Neural cell (in vitro differentiated cells): ENCODE results near the gene TGFBR2.

Experiments used
- CTCF ChIP-seq: fragments of 450-650 bp; IDR thresholded peaks from 2 replicates; pipeline ENCODE4 v1.5.1; 2014; ENCODE audit warnings: antibody characterized with exemption, mild to moderate bottlenecking, moderate library complexity; ENCODE audit not compliant: poor library complexity, severe bottlenecking
- EP300 ChIP-seq: fragments of 450-650 bp; conservative IDR thresholded peaks from 2 replicates; pipeline ENCODE4 v1.6.1; 2014; ENCODE audit warnings: antibody characterized with exemption, mild to moderate bottlenecking, moderate library complexity; ENCODE audit not compliant: poor library complexity, severe bottlenecking
- EZH2 ChIP-seq: fragments of 200-600, 300-800 bp; shearing (Covaris generic), sonication (generic); IDR thresholded peaks from 2 replicates; pipeline ENCODE4 v1.6.1; 2014; ENCODE audit warnings: antibody characterized with exemption, low read length, borderline replicate concordance, mild to moderate bottlenecking; ENCODE audit not compliant: insufficient read depth, poor library complexity, severe bottlenecking
- MXI1 ChIP-seq: fragments of 450-650 bp; conservative IDR thresholded peaks from 2 replicates; pipeline ENCODE4 v1.6.1; 2014; ENCODE audit warnings: antibody characterized with exemption, mild to moderate bottlenecking; ENCODE audit not compliant: poor library complexity, severe bottlenecking
- POLR2AphosphoS5 ChIP-seq: IDR thresholded peaks from 2 replicates; pipeline ENCODE4 v1.6.1; 2012
- RAD21 ChIP-seq: fragments of 450-650 bp; conservative IDR thresholded peaks from 2 replicates; pipeline ENCODE4 v1.6.1; 2014; ENCODE audit warnings: antibody characterized with exemption, mild to moderate bottlenecking, moderate library complexity
- SMC3 ChIP-seq: fragments of 450-650 bp; conservative IDR thresholded peaks from 2 replicates; pipeline ENCODE4 v1.6.1; 2014; ENCODE audit warnings: antibody characterized with exemption, mild to moderate bottlenecking, moderate library complexity; ENCODE audit not compliant: poor library complexity
- TAF1 ChIP-seq: IDR thresholded peaks from 2 replicates; pipeline ENCODE4 v1.6.1; 2012; ENCODE audit warnings: low read depth

- no peak for TF ChIP-seq POLR2AphosphoS5
- no peak for TF ChIP-seq CTCF
- TF ChIP-seq RAD21: no peak
- no peak for TF ChIP-seq EZH2
- no peak for TF ChIP-seq SMC3
- TF ChIP-seq MXI1: no peak
- TF ChIP-seq EP300: no peak
- TF ChIP-seq TAF1: no peak
These were observed 10.1 kb downstream of the TGFBR2 start for GRCh38 chr3:30616347-30617027.
